ENCODE measurements around the gene DYNLT3. TPM values are rescaled to one million over a fixed set of nuclear protein-coding genes. Genes with fewer than 3 reads are reported as not detected.

DYNLT3 gene
- total RNA-seq, 4 donors from 2014 or later = 12.7 to 22.2 (median 15.0) TPM

DNA sequence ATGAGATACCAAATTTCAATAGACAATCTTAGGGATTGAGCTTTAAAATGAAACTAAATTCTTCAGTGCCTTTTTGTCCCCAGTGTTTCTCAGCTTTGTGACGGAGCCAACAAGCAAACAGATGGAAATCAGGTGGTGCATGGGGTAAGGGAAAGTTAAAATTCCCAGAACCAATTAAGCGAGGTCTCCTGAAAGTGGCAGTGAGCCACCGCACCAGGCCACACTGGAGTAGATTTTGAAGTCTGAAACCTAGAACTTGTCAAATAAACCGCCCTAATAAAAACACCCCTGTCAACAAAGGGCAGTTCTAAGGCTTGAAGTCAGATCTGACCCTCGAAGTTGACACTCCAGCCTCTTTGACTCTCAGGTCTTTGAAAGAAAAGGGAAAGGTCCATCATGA, 40.6 kb upstream of the DYNLT3 start:
- intact Hi-C loops (cut with DNase I; ENCODE audit: low total_unique reads) (no loop called here), in situ Hi-C loops (cut with MboI; ENCODE audit: low sequenced_read_pairs in 4 of 4) (no loop called here)
- H3K36me3 ChIP-seq = no peaks in the 10 kb centered on the region
- no peaks in the 10 kb centered on the region for H3K9me3 ChIP-seq
- H3K4me1 ChIP-seq = no peaks in the 10 kb centered on the region
- H3K4me3 ChIP-seq = no peak overlapping the region
- TF ChIP-seq, protein P1, sequence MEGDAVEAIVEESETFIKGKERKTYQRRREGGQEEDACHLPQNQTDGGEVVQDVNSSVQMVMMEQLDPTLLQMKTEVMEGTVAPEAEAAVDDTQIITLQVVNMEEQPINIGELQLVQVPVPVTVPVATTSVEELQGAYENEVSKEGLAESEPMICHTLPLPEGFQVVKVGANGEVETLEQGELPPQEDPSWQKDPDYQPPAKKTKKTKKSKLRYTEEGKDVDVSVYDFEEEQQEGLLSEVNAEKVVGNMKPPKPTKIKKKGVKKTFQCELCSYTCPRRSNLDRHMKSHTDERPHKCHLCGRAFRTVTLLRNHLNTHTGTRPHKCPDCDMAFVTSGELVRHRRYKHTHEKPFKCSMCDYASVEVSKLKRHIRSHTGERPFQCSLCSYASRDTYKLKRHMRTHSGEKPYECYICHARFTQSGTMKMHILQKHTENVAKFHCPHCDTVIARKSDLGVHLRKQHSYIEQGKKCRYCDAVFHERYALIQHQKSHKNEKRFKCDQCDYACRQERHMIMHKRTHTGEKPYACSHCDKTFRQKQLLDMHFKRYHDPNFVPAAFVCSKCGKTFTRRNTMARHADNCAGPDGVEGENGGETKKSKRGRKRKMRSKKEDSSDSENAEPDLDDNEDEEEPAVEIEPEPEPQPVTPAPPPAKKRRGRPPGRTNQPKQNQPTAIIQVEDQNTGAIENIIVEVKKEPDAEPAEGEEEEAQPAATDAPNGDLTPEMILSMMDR (IDR thresholded peaks at IDR 0.05 in 4 of 5, conservative IDR thresholded peaks at IDR 0.05 in 1 of 5) = no peak
- TF ChIP-seq POLR2A (IDR thresholded peaks at IDR 0.05) = no peak
- no peak for DNase-seq
- no peak overlapping the region for H3K27ac ChIP-seq
- H3K27me3 ChIP-seq = peaks cover 0 to 3% (median 0%) of the 10 kb centered on the region in 3 donors
- ATAC-seq = no peak

DNA sequence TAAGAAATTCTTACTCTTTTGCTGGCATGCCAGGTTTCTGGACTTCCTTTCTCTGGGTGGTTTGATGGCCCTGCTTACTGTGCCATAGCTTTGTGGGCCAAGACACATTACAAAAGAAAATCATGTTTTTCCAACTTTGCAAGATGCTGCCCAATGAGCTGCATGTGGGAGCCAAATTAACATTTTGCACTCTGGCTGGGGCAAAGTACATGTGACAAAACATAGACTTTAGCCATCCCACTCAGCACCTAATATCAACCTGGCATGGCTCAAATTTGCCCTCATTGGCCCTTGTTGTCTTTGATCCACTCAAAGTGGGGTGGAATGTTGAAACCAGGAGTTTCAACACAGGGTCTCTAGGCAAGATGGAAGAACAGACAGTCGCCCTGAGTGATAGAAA, 40.0 kb upstream of the DYNLT3 start:
- H3K9me3 ChIP-seq = no peaks in the 10 kb centered on the region
- TF ChIP-seq POLR2A (IDR thresholded peaks at IDR 0.05) = no peak
- TF ChIP-seq, protein P1 (IDR thresholded peaks at IDR 0.05 in 4 of 5, conservative IDR thresholded peaks at IDR 0.05 in 1 of 5) = no peak
- ATAC-seq (no peak), DNase-seq (no peak)
- no peaks in the 10 kb centered on the region for H3K36me3 ChIP-seq
- intact Hi-C loops (cut with DNase I; ENCODE audit: low total_unique reads) = no loop called here
- H3K4me3 ChIP-seq = no peak overlapping the region
- in situ Hi-C loops (cut with MboI; ENCODE audit: low sequenced_read_pairs in 4 of 4) = no loop called here
- H3K27me3 ChIP-seq = peaks cover 0 to 3% (median 0%) of the 10 kb centered on the region in 3 donors
- no peaks in the 10 kb centered on the region for H3K4me1 ChIP-seq
- no peak overlapping the region for H3K27ac ChIP-seq

DNA sequence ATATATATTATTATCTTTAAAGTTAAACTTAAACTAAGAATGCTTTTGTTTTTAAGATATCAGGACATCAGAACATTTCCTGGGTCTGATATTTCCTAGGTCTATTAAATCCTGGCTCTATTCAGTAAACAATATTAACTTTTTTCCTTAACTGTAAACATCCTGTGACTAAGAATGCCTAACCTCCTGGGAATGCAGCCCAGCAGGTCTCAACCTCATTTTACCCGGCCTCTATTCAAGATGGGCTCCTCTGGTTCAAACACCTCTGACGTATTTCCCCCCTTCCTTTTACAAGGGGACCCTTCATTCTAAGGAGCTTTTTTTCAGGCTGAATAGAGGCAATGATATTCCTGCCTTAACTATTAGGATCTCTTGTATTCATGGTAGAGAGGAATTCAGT, 35.8 kb upstream of the DYNLT3 start:
- no peak for TF ChIP-seq POLR2A (IDR thresholded peaks at IDR 0.05)
- TF ChIP-seq, protein P1 (IDR thresholded peaks at IDR 0.05 in 4 of 5, conservative IDR thresholded peaks at IDR 0.05 in 1 of 5) = no peak
- no peak overlapping the region for H3K4me3 ChIP-seq
- no peaks in the 10 kb centered on the region for H3K4me1 ChIP-seq
- no peaks in the 10 kb centered on the region for H3K36me3 ChIP-seq
- no peaks in the 10 kb centered on the region for H3K9me3 ChIP-seq
- DNase-seq (no peak), ATAC-seq (no peak)
- H3K27ac ChIP-seq = no peak overlapping the region
- peaks cover 0 to 3% (median 0%) of the 10 kb centered on the region in 3 donors for H3K27me3 ChIP-seq
- in situ Hi-C loops (cut with MboI; ENCODE audit: low sequenced_read_pairs in 4 of 4) (no loop called here), intact Hi-C loops (cut with DNase I; ENCODE audit: low total_unique reads) (no loop called here)

DNA sequence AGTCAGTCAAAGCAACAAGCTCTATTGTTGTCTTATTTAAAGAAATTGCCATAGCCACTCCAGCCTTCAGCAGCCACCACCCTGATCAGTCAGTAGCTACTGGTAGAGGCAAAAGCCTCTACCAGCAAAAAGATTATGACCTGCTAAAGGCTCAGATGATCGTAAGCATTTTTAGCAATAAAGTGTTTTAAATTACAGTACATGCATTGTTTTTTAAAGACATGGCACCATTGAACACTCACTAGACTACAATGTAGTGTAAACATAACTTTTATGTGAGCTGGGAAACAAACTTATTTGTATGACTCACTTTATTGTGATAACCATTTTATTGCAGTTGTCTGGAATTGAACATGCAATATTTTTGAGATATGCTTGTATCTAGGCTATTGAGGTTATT, 32.3 kb upstream of the DYNLT3 start:
- Histone ChIP-seq H3K4me3 (no peak overlapping the region), H3K27ac (no peak overlapping the region), H3K27me3 (no peaks in the 10 kb centered on the region), H3K36me3 (no peaks in the 10 kb centered on the region), H3K4me1 (no peaks in the 10 kb centered on the region), H3K9me3 (no peaks in the 10 kb centered on the region)
- TF ChIP-seq, protein P1 (IDR thresholded peaks at IDR 0.05 in 4 of 5, conservative IDR thresholded peaks at IDR 0.05 in 1 of 5) = no peak
- TF ChIP-seq POLR2A (IDR thresholded peaks at IDR 0.05) = no peak
- DNase-seq = no peak
- in situ Hi-C loops (cut with MboI; ENCODE audit: low sequenced_read_pairs in 4 of 4) (no loop called here), intact Hi-C loops (cut with DNase I; ENCODE audit: low total_unique reads) (no loop called here)
- no peak for ATAC-seq

DNA sequence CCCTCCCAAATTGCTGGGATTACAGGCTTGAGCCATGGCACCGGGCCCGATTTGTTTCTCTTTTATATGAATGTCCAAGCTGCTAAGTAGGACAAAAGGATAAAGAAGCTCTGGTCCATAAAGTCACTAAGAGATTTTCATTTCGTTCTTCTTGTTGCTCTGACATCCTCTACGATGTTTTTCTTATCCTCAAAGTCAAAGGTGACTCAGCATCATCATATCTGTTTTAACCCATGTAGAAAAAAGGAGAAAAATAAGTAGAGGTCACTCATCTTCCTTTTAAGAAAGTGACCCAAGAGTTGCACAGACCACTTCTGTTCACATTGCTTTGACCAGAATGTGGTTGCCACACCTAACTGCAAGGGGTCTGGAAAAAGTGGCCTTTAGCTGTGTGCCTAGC, 29.3 kb upstream of the DYNLT3 start:
- no peaks in the 10 kb centered on the region for H3K36me3 ChIP-seq
- no peaks in the 10 kb centered on the region for H3K4me1 ChIP-seq
- no peaks in the 10 kb centered on the region for H3K9me3 ChIP-seq
- no peak overlapping the region for H3K4me3 ChIP-seq
- H3K27ac ChIP-seq = no peak overlapping the region
- in situ Hi-C loops (cut with MboI; ENCODE audit: low sequenced_read_pairs in 4 of 4) = no loop called here
- DNase-seq (no peak), ATAC-seq (no peak)
- intact Hi-C loops (cut with DNase I; ENCODE audit: low total_unique reads) = no loop called here
- TF ChIP-seq, protein P1 (IDR thresholded peaks at IDR 0.05 in 4 of 5, conservative IDR thresholded peaks at IDR 0.05 in 1 of 5) = no peak
- no peak for TF ChIP-seq POLR2A (IDR thresholded peaks at IDR 0.05)
- peaks cover 0 to 4% (median 0%) of the 10 kb centered on the region in 3 donors for H3K27me3 ChIP-seq
